GM21381 (cell line): ENCODE measurements around the gene ZNF630.
"Not testable (repeated sequence)": the region's sequence is repeated elsewhere in the genome, so short reads cannot be mapped to it uniquely, and the experiment has no call there.

Source experiments
- ATAC-seq: cut with Tn5 transposase; IDR thresholded peaks from one replicate; pipeline ENCODE4 v1.9.1; 2021; ENCODE audit warnings: mild to moderate bottlenecking, moderate library complexity; ENCODE audit not compliant: unreplicated experiment

The ZNF630 gene

GRCh38 chrX:48071064-48071985, at the start of gene ZNF630:
Gene ZNF630 (minus strand): TSS chrX:48071640. CDS start chrX:48066886, 4,754 bp downstream.
- peak; percentile 93 for ATAC-seq

- ATAC-seq, result no peak
Measured at GRCh38 chrX:48107717-48108116, 36.3 kb upstream of the ZNF630 start.

- no peak for ATAC-seq
Measured at GRCh38 chrX:48102874-48103374, 31.5 kb upstream of the ZNF630 start.

- no peak for ATAC-seq
Measured at GRCh38 chrX:48101443-48101842, 30.0 kb upstream of the ZNF630 start.

GRCh38 chrX:48092558-48092957, 21.1 kb upstream of the ZNF630 start:
- not testable (repeated sequence) for ATAC-seq

- ATAC-seq, result no peak
Measured at GRCh38 chrX:48090123-48090522, 18.7 kb upstream of the ZNF630 start.

- no peak for ATAC-seq
Measured at GRCh38 chrX:48086082-48086481, 14.6 kb upstream of the ZNF630 start.

- ATAC-seq, result no peak
Measured at GRCh38 chrX:48083706-48084105, 12.3 kb upstream of the ZNF630 start.

- no peak for ATAC-seq
Measured at GRCh38 chrX:48083212-48083611, 11.8 kb upstream of the ZNF630 start.

GRCh38 chrX:48076343-48076742, 4.9 kb upstream of the ZNF630 start:
- ATAC-seq, result no peak

GRCh38 chrX:48071986-48072605, 656 bp upstream of the ZNF630 start:
- ATAC-seq, result no peak

- no peak for ATAC-seq
Measured at GRCh38 chrX:48068096-48068887, 3.1 kb downstream of the ZNF630 start.

GRCh38 chrX:48064261-48064660, 7.2 kb downstream of the ZNF630 start:
- no peak for ATAC-seq

- no peak for ATAC-seq
Measured at GRCh38 chrX:48059296-48059639, 12.2 kb downstream of the ZNF630 start.

GRCh38 chrX:48058621-48059295, 12.7 kb downstream of the ZNF630 start:
- ATAC-seq, result no peak

- ATAC-seq, result no peak
Measured at GRCh38 chrX:48046846-48047245, 24.6 kb downstream of the ZNF630 start.

- no peak for ATAC-seq
Measured at GRCh38 chrX:48045410-48046311, 25.8 kb downstream of the ZNF630 start.

GRCh38 chrX:48043056-48043455, 28.4 kb downstream of the ZNF630 start:
- ATAC-seq, result no peak

- ATAC-seq, result no peak
Measured at GRCh38 chrX:48035891-48036290, 35.5 kb downstream of the ZNF630 start.
